Measurements from ENCODE around the gene CS.

DNA sequence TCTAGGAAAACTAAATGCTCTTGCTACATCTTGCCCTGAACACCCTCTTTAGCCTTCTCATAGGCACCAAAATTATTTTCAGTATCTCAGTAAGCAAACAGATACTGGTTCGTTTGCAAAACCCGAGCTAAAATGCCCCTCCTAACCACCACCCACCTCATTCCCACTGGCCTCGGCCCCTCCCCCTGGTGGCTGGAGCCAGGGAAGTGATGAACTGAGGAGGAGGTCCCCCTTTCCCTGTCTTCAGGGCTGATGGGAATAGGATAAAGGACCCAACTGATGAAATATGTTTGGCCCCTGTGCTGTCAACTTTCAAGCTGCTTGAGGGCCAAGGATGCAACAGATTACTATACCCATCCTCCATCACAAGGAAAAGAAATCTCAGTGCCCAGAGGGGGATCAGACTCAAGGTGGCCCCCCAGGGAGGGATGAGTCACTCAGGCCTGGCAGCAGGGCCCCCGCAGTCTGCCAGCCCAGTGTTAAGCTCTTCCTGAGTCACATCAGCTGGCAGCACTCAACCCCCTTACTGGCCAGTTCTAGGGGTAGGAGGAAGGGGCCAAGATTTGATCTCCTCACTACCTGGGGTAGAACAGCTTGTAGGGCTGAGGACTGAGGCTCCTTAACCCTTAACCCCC is 43.7 kb downstream of the CS start:
- TF ChIP-seq, protein P1, sequence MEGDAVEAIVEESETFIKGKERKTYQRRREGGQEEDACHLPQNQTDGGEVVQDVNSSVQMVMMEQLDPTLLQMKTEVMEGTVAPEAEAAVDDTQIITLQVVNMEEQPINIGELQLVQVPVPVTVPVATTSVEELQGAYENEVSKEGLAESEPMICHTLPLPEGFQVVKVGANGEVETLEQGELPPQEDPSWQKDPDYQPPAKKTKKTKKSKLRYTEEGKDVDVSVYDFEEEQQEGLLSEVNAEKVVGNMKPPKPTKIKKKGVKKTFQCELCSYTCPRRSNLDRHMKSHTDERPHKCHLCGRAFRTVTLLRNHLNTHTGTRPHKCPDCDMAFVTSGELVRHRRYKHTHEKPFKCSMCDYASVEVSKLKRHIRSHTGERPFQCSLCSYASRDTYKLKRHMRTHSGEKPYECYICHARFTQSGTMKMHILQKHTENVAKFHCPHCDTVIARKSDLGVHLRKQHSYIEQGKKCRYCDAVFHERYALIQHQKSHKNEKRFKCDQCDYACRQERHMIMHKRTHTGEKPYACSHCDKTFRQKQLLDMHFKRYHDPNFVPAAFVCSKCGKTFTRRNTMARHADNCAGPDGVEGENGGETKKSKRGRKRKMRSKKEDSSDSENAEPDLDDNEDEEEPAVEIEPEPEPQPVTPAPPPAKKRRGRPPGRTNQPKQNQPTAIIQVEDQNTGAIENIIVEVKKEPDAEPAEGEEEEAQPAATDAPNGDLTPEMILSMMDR (IDR thresholded peaks at IDR 0.05), result no peak
- no peak for TF ChIP-seq EP300 (IDR thresholded peaks at IDR 0.05)
- TF ChIP-seq POLR2A (IDR thresholded peaks at IDR 0.05), result no peak
